SKM-1 (cell line): ENCODE data around the gene CRYZ.
"Not testable (repeated sequence)": the region's sequence is repeated elsewhere in the genome, so short reads cannot be mapped to it uniquely, and the experiment has no call there.

ENCODE experiments used
- DNase-seq: peaks from one replicate; lab custom pipeline; 2025; ENCODE audit not compliant: unreplicated experiment; lab: John Stamatoyannopoulos, UW

The CRYZ gene

GRCh38 chr1:74732960-74733603, at the start of gene CRYZ, which contains the start of gene TYW3:
Gene CRYZ, minus strand, starts transcription at chr1:74733050. Its CDS starts 8,229 bp downstream, at chr1:74724821.
Gene TYW3, plus strand, starts transcription at chr1:74733152. Its CDS starts 93 bp downstream, at chr1:74733245.
- peak; percentile 87 for DNase-seq

- DNase-seq, result no peak
Observed at GRCh38 chr1:74780594-74780993, 47.7 kb upstream of the CRYZ start.

- no peak for DNase-seq
Observed at GRCh38 chr1:74779750-74780149, 46.9 kb upstream of the CRYZ start.

GRCh38 chr1:74777525-74777924, 44.7 kb upstream of the CRYZ start:
- DNase-seq, result no peak

- DNase-seq, result no peak
Observed at GRCh38 chr1:74775735-74776134, 42.9 kb upstream of the CRYZ start.

- no peak for DNase-seq
Observed at GRCh38 chr1:74773582-74773981, 40.7 kb upstream of the CRYZ start.

- DNase-seq, result no peak
Observed at GRCh38 chr1:74772945-74773344, 40.1 kb upstream of the CRYZ start.

GRCh38 chr1:74771913-74772515, 39.2 kb upstream of the CRYZ start:
- peak; percentile 45 for DNase-seq

- DNase-seq, result no peak
Observed at GRCh38 chr1:74767490-74767889, 34.6 kb upstream of the CRYZ start.

GRCh38 chr1:74766579-74766978, 33.7 kb upstream of the CRYZ start:
- DNase-seq, result no peak

- no peak for DNase-seq
Observed at GRCh38 chr1:74763807-74764206, 31.0 kb upstream of the CRYZ start.

GRCh38 chr1:74756650-74757049, 23.8 kb upstream of the CRYZ start:
- DNase-seq, result not testable (repeated sequence)

GRCh38 chr1:74755475-74755874, 22.6 kb upstream of the CRYZ start:
- no peak for DNase-seq

GRCh38 chr1:74753104-74753503, 20.3 kb upstream of the CRYZ start:
- no peak for DNase-seq

- no peak for DNase-seq
Observed at GRCh38 chr1:74748960-74749359, 16.1 kb upstream of the CRYZ start.

GRCh38 chr1:74745247-74745646, 12.4 kb upstream of the CRYZ start:
- DNase-seq, result not testable (repeated sequence)

- not testable (repeated sequence) for DNase-seq
Observed at GRCh38 chr1:74740307-74740980, 7.6 kb upstream of the CRYZ start.

GRCh38 chr1:74737333-74737732, 4.5 kb upstream of the CRYZ start:
- no peak for DNase-seq

GRCh38 chr1:74733604-74734484, 994 bp upstream of the CRYZ start:
- peak; percentile 64 for DNase-seq

GRCh38 chr1:74732071-74732946, 541 bp downstream of the CRYZ start:
- not testable (repeated sequence) for DNase-seq
